Activated T-cell treated with anti-CD3 and anti-CD28 coated beads for 4 hours (primary cell): ENCODE results near the gene RPL18.
A peak's percentile ranks its signal among the peaks of the same experiment; 100 is the strongest.
"Not testable (repeated sequence)": the region's sequence is repeated elsewhere in the genome, so short reads cannot be mapped to it uniquely, and the experiment has no call there.

ENCODE experiments used
- DNase-seq: peaks from one replicate; pipeline ENCODE4 v3.0.0-alpha.2; 2020

The RPL18 gene

DNA sequence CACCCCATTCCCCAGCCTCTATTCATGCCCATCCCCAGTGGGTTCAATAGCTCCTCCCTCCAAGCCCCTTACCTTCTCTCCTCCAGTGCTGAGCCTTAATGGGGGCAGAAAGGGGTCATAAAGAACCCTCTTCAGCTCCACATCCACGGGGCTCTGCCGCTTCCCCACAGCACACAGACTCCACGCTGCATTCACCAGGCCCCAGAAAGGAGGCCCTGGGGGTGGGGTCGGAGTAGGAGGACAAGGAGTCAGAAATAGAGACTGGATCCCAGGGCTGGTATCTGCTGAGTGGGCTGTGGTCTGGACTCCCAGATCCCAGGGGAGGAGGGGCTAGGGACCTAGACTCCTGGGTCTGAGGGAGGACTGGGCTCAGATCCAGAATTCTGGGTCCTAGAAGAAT, 25.4 kb upstream of the RPL18 start:
- no peak for DNase-seq

- DNase-seq: no peak
Measured at GRCh38 chr19:48642862-48643261, 23.9 kb upstream of the RPL18 start.

DNA sequence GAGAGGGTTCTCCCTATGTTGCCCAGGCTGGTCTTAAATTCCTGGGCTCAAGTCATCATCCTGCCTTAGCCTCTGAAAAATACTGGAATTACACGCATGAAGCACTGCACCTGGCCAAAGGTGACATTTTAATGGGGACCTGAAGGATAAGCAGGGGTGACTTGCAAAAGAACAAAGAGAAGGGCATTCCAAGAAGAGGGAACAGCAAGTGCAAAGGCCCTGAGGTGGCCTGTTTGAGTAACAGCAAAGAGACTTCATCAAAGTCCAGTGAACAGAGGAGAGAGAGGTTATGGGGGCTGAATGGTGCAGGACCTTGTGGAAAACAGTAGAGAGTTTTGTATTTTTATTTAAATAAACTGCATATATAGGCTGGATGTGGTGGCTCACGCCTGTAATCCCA, 22.9 kb upstream of the RPL18 start:
- no peak for DNase-seq

DNA sequence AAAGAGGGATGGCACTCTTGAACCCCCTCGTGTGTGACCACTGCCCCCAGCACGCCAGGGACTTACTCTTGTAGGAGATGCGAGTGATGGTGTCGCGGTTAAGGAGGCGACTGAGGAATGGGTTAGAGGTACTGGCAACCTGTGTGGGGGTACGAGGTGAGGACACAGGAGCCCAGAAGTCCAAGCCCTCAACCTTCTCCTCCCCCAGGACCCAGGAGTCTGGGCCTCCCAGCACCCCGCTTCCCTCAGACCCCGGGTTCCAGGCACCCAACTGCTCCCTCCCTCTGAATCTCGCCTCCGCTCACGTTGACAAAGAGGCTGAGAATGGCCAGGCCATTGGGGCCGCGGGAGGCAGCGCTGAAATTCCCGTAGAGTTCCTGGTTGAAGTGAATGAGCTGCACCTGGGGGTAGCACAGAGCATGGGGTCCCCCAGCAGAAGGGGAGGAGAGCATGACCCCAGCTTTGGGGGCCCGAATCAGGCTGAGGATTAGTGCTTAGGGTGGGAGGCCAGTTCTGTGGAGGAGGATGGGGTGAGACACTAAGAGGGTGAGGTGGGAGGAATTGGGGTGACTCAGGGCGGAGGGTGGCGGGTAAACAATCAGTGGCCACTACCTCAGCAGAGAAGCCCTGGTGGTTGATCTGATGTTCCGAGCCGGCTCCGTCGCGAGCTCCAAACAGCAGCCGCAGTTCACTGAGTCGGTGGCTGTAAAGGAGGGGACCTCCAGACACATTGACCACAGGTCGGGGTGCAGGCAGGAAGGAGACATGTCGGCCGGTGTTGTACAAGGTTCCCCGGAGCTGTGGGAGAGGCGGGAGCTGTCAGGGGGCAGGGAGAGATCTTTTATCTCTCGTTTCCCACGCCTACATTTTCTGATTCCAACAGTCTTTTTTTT, 20.8 kb upstream of the RPL18 start:
- DNase-seq: no peak

DNA sequence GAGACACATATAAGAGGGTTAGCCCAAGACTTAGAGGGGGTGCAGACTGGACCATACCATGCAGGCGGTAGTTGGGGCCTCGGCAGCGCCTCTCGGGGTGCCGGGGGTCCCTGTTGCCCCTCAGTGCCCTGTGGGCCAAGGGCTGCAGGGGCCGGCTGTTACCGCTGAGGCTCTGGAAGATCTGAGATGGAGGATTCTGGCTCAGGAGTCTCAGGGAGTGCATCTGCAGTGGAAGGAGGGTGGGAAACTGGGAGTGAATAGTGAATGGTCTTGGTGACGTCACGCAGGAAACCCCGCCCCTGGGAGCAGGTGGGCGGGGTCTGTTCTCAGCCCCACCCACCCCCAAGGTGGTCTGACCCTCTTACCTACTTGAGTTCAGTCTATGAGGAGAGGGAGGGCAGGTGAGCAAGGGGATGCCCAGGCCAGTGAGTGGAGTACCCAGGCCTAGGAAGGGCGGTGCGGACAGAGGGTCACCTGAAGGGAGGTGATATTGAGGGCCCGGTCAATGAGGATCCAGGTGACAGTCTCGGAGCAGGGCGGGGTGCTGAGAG, 19.9 kb upstream of the RPL18 start:
- no peak for DNase-seq

DNA sequence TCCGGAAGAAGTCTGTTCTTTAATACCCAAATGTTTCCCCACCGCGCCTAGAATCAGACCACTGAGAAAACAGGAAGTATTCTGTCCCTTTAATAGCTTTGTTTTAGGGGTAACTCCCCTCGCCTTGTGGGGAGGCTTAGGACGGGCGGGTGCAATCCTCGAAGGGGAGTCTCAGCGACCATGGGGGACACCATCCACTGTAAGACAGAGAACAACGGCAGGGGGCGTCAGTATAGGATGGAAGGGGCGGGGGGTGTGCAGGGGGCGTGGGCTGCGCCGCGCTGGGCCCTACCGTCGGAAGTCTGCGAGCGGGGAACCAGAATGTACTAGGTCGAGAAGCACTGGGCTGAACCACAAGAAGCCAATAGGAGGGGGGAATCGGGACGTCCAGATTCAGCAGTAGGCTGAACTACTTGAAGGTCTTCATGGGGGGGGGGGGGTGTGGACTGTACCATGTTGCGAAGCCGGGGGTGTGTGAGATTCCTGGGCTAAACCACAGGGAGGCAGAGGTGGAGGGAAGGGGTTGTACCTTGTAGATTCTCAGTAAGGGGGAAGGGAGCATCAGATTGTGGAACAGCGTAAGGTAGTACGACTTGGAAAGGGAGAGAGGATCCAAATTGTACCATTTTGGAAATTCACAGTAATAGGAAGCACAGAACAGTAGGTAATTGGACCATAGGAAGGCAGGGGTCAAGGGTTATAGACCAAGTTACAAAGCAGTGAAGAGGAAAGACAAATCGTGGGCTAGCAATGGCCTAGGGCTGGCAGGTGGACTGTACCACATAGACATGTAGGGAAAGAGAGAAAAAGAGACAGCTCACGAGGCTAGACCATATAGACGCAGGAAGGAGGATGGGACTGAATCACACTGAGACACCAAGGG, 19.2 kb upstream of the RPL18 start:
- DNase-seq: peak; percentile 69

DNA sequence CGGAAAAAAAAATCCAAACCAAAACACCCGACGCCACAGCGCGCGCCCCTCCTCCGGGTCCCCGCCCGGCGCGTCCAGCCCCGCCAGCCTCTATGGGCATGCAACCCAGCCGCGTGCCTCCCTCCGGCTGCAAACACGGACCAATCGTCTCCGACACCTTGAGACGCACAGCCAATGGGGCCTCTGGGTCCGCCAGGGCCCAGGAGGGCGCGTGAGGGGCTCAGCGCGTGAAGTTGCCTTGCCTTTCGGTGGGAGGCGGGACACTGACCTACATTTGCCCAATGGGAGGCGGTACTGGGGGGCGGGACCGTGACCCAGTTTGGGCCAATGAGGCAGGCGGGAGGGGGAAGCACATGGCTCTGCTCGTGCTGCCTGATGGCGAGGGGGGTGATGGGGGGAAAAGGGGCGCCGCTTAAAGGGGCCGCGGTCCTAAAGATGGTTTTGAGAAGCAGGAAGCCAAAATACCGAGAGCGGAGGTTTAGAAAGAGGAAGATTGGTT, 18.5 kb upstream of the RPL18 start:
- DNase-seq: peak; percentile 99

DNA sequence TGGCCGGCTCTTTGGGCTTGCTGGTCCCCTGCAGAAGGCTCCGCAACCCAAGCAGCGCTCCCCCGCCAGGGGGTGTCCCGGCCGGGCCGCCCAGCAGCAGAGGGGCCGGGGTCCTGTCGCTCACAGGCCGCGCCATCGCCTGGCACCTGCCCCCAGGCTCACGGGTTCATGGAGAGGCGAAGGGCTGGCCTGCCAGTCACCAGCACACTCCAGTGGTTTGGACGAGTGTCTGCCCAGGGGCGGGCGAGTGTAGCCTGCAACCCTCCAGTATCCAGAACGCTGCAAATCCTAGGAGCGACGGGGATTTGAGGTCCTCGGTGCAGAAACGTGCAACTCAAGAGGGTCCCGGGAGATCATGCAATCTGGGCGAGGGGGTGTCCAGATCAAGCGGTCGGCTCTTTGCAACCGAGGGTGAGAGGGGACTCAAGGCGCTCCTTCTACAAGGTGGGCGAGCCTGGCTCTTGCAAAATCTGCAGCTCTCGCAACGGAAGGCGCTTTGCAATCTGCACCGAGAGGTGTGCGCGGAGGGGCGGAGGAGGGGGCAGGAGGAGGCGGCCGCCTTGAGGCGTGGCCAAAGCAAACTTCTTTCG, 18.0 kb upstream of the RPL18 start, which contains the start of gene DBP:
DBP (minus strand) TSS at position 521 of the 590 bp plus-strand sequence; CDS start at position 136, 385 bp downstream.
- no peak for DNase-seq

DNA sequence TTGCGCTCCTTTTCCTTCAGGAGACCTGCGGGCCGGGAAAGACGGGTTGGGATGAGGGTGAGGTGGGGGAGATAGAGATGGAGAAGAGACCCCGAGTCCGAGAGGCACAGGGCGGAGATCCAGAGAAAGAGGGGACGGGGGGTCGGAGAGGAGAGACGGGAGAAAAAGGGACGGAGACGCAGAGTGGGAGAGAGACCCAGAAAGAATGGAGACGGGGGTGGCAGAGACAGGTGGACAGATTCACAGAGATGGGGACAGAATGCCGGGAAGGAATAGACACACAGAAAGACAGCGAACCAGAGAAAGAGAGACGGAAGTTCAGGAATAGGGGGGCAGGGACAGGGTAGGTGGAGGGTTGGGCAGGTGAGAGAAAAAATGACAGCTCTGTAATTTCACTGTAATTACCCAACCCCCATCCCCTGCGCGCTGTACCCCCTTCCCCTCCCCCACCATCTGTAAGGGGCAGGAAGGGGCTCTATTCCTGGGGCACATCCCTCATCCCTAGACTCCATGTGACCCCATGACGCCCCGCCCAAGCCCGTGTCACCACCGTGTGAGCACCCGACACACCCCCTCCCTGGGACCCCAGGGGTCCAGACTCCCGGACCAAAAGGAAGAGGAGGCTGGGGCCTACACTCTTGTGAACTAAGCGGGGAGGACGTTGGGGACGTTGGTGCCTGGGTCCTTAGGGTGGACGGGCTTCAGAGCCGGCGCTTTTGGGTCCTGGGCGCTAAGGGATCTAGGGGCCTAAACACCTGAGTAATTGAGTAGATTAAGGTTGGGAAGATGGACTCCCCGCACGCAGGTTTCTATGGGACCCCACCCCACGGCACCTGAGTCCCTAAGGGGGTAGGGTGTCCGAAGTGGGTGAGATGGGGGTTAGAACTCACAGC, 17.2 kb upstream of the RPL18 start:
- no peak for DNase-seq

- peak; percentile 66 for DNase-seq
Measured at GRCh38 chr19:48635263-48635965, 16.4 kb upstream of the RPL18 start.

DNA sequence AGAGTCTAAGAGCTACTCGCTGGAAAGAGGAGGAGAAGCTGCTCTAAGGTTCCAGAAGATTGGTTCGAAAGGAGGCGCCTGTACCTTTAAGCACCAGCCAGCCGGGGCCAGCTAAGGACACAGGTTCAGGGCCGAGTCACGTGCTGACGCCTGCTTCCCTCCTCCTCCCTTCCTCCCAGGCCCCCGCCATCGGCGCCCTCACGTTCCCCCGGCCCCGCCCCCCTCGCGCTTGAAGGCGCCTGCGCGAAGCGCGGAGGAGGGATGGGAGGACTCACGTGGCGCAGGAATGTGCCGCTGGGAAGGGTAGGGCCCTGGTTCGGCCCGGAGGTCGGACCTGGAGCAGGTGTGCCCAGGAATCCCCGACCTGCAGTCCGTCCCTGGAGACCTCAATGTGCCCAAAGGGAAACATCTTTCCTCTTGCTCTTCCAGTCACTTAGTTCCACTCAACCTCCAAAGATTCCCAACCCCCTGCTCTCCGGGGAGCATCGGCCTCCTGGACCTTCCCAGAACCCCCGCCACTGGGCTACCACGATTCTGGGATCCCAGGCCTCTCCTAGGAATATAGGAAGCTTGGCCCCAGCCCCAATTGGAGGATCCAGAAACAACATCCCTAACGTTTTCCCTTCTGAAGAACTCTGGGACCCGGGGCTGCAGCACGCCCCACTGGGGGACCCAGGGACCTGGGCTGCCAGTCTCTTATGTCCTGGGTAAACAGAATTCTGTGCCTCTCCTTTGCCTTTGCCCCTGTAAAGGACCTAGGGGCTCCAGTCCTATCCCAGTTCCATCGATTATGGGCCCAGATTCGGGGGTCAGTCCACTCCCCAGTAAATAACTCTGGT, 15.7 kb upstream of the RPL18 start:
- peak; percentile 88 for DNase-seq

DNA sequence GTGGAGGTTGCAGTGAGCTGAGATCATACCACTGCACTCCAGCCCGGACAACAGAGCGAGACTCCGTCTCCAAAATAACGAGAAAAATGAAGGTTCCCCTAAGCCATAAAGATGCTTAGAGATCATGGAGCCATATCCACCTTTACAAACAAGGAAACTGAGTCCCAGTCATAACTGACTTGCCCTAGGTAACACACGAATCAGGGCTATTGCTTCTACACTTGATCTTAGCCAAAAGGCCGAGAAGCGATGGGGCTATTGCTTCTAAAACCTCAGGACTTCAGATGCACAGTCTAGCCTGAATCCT, 15.0 kb upstream of the RPL18 start:
- no peak for DNase-seq

- no peak for DNase-seq
Measured at GRCh38 chr19:48633148-48634035, 14.4 kb upstream of the RPL18 start.

GRCh38 chr19:48632692-48633147, 13.7 kb upstream of the RPL18 start:
- DNase-seq: no peak

- DNase-seq: not testable (repeated sequence)
Measured at GRCh38 chr19:48632286-48632685, 13.3 kb upstream of the RPL18 start.

- DNase-seq: no peak
Measured at GRCh38 chr19:48631225-48631624, 12.2 kb upstream of the RPL18 start.

DNA sequence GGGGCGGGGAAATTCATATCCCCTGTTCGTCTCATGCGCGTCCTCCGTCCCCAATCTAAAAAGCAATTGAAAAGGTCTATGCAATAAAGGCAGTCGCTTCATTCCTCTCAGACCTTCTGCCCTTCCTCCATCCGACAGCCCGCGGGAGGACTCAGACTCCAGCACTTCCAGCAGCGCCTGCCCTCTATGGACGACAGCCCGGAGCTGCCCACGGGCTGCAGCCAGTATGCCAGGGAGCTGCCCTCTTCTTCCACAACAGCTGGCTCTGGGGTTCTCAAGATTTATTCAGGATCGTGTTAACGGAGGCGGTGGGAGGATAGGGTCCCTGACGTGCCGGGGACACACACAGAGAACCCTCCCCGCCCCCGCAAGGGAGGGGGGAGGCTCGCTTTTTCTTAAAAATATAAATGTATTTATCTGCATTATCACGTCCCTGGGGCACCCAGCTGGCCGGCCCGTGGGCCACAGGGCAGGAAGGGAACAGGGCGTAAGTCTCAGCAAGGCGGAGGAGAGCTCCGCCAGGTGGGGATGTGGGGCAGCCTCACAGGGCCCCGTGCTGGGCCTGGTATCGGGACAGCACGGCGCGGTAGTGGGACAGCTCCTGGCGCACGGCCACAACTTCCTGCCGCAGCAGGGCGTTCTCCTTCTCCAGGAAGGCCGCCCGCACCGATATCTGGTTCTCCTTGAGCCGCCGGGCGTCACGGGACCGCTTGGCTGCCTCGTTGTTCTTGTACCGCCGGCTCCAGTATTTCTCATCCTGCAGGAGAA, 11.5 kb upstream of the RPL18 start:
- no peak for DNase-seq

- DNase-seq: no peak
Measured at GRCh38 chr19:48629599-48630295, 10.8 kb upstream of the RPL18 start.
